Medulla oblongata (tissue), 1 donor: Measurements from ENCODE around the gene ADAM17.

Experiments
- DNase-seq: peaks from one replicate; pipeline ENCODE4 v3.0.0-alpha.2; 2015; ENCODE audit errors: extremely low spot score

Gene ADAM17

GRCh38 chr2:9472511-9472910, 83.1 kb downstream of the ADAM17 start:
- no peak for DNase-seq

GRCh38 chr2:9471206-9471605, 84.4 kb downstream of the ADAM17 start:
- DNase-seq = no peak

- DNase-seq = no peak
Measured at GRCh38 chr2:9467687-9468086, 87.9 kb downstream of the ADAM17 start.

- no peak for DNase-seq
Measured at GRCh38 chr2:9466147-9466683, 89.4 kb downstream of the ADAM17 start.

- DNase-seq = no peak
Measured at GRCh38 chr2:9465170-9465569, 90.5 kb downstream of the ADAM17 start.

GRCh38 chr2:9463698-9464034, 92.0 kb downstream of the ADAM17 start:
- DNase-seq = no peak

GRCh38 chr2:9462886-9463697, 92.5 kb downstream of the ADAM17 start:
- DNase-seq = no peak

GRCh38 chr2:9462313-9462712, 93.3 kb downstream of the ADAM17 start:
- no peak for DNase-seq

GRCh38 chr2:9461079-9461478, 94.6 kb downstream of the ADAM17 start:
- no peak for DNase-seq

GRCh38 chr2:9460441-9461017, 95.1 kb downstream of the ADAM17 start:
- DNase-seq = no peak

- no peak for DNase-seq
Measured at GRCh38 chr2:9451231-9451630, 104.4 kb downstream of the ADAM17 start.

GRCh38 chr2:9445089-9445488, 110.5 kb downstream of the ADAM17 start:
- no peak for DNase-seq

- no peak for DNase-seq
Measured at GRCh38 chr2:9443526-9443925, 112.1 kb downstream of the ADAM17 start.

GRCh38 chr2:9441556-9441955, 114.1 kb downstream of the ADAM17 start:
- DNase-seq = peak; percentile 30

- peak; percentile 22 for DNase-seq
Measured at GRCh38 chr2:9440058-9440727, 115.4 kb downstream of the ADAM17 start.

GRCh38 chr2:9439536-9439935, 116.1 kb downstream of the ADAM17 start:
- DNase-seq = no peak
